ENCODE data around the gene BPI. TPM values are rescaled to one million over a fixed set of nuclear protein-coding genes. Genes with fewer than 3 reads are reported as not detected.
A peak's percentile ranks its signal among the peaks of the same experiment; 100 is the strongest.
"Not testable (repeated sequence)": the region's sequence is repeated elsewhere in the genome, so short reads cannot be mapped to it uniquely, and the experiment has no call there.

BPI gene
- total RNA-seq, 4 donors from 2014 or later: 0.22 to 0.40 TPM; not detected in 2

DNA sequence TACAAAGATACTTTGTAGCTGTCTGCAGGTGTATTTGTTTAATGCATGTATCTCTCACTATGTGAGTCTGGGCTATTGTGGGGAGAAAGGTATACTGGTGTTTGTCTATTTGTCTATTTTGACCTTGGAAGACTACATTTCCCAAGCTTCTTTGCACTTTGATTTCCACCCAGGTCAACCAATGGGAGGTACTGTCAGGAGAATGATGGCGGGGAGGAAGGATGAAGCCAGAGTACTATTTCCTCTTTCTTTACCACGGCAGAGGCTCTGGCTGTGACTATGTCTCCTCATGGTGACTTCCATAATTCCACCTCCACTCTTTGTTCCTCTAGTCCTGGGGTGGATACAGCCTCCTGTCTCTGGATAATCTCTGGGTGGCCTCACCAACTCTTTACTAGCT lies 65.4 kb downstream of the BPI start:
- Histone ChIP-seq H3K27ac (no peak overlapping the region), H3K4me1 (no peaks in the 10 kb centered on the region), H3K9me3 (no peaks in the 10 kb centered on the region), H3K36me3 (no peaks in the 10 kb centered on the region), H3K4me3 (replicated peaks in 1 of 3) (no peak overlapping the region), H3K27me3 (no peaks in the 10 kb centered on the region)
- intact Hi-C loops (cut with DNase I): no loop called here
- DNase-seq: no peak
- TF ChIP-seq POLR2A (IDR thresholded peaks at IDR 0.05): no peak
- TF ChIP-seq, protein P1, sequence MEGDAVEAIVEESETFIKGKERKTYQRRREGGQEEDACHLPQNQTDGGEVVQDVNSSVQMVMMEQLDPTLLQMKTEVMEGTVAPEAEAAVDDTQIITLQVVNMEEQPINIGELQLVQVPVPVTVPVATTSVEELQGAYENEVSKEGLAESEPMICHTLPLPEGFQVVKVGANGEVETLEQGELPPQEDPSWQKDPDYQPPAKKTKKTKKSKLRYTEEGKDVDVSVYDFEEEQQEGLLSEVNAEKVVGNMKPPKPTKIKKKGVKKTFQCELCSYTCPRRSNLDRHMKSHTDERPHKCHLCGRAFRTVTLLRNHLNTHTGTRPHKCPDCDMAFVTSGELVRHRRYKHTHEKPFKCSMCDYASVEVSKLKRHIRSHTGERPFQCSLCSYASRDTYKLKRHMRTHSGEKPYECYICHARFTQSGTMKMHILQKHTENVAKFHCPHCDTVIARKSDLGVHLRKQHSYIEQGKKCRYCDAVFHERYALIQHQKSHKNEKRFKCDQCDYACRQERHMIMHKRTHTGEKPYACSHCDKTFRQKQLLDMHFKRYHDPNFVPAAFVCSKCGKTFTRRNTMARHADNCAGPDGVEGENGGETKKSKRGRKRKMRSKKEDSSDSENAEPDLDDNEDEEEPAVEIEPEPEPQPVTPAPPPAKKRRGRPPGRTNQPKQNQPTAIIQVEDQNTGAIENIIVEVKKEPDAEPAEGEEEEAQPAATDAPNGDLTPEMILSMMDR (IDR thresholded peaks at IDR 0.05): no peak
- WGBS, 2 donors: 42 to 44% methylated on average over 2 of the region's 2 CpGs

- 80 to 81% methylated on average over 5 of the region's 5 CpGs for WGBS, 2 donors
- no peak overlapping the region for H3K4me3 ChIP-seq (replicated peaks in 1 of 3)
- no peaks in the 10 kb centered on the region for H3K36me3 ChIP-seq
- no peaks in the 10 kb centered on the region for H3K4me1 ChIP-seq
- no peaks in the 10 kb centered on the region for H3K9me3 ChIP-seq
- H3K27ac ChIP-seq: peak overlapping the region in 1 of 3 donors; percentile 13
- intact Hi-C loops (cut with DNase I): no loop called here
- no peak for DNase-seq
- TF ChIP-seq, protein P1 (IDR thresholded peaks at IDR 0.05): no peak
- TF ChIP-seq POLR2A (IDR thresholded peaks at IDR 0.05): no peak
- no peaks in the 10 kb centered on the region for H3K27me3 ChIP-seq
Measured at GRCh38 chr20:38372806-38373205, 68.8 kb downstream of the BPI start.

DNA sequence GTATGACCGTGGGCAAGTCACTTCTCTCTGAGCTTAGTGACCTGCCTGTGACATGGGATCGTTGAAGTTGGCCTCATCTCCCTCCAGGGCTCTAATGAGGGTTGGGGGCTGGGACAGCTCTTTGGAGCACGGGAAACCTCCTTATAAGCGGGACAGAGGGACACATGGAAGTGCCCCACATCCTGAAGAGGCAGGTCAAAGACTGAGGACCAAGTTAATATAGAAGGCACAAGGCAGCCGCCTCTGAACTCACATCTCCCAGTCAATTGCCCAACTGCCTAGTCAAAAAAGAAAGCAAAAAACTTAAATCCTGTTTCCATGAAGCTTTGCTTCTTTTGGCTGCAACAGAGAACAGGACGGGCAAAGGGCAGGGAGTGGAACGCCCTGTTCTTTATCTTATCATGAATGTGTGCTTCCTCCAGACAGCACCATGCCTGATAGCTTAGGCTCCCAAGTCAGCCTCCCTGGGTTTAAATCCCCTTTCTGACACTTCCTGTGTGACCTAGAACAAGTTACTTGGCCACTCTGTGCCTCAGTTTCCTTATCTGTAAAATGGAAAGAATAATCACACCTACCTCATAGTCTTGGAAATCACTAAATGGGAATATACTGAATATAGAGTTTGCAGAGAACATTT lies 69.4 kb downstream of the BPI start:
- intact Hi-C loops (cut with DNase I): no loop called here
- DNase-seq: peak; percentile 1 to 2
- no peak for TF ChIP-seq POLR2A (IDR thresholded peaks at IDR 0.05)
- TF ChIP-seq, protein P1 (IDR thresholded peaks at IDR 0.05): no peak
- H3K4me3 ChIP-seq (replicated peaks in 1 of 3): no peak overlapping the region
- H3K4me1 ChIP-seq: no peaks in the 10 kb centered on the region
- H3K27ac ChIP-seq: peak overlapping the region in 1 of 3 donors; percentile 13
- H3K9me3 ChIP-seq: no peaks in the 10 kb centered on the region
- no peaks in the 10 kb centered on the region for H3K27me3 ChIP-seq
- no peaks in the 10 kb centered on the region for H3K36me3 ChIP-seq
- WGBS, 2 donors: 52 to 62% methylated on average over 7 of the region's 7 CpGs

DNA sequence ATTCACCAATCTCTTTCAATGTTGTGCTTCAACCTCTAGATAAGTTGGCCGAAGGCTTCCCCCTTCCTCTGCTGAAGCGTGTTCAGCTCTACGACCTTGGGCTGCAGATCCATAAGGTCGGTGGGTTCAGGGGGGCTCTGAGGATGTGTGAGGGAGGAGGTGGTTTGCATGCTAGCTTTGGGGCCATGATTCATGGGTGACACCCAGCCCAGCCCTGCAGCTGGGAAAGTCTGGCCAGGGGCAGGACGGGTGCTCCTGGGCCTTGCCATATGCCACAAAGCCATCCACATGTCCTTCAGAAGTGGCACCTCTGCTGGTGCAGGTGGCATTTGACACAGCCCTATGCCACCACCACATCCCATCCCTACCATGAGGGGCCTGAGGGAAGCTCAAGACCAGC lies 69.9 kb downstream of the BPI start:
- DNase-seq: no peak
- H3K4me1 ChIP-seq: no peaks in the 10 kb centered on the region
- 83 to 90% methylated on average over 4 of the region's 5 CpGs for WGBS, 2 donors

GRCh38 chr20:38377039-38377685 lies 73.2 kb downstream of the BPI start:
- H3K4me3 ChIP-seq (replicated peaks in 1 of 3): no peak overlapping the region
- H3K36me3 ChIP-seq: no peaks in the 10 kb centered on the region
- no peak overlapping the region for H3K27ac ChIP-seq
- no peaks in the 10 kb centered on the region for H3K9me3 ChIP-seq
- 82 to 85% methylated on average over 11 of the region's 11 CpGs for WGBS, 2 donors
- DNase-seq: no peak
- H3K4me1 ChIP-seq: no peaks in the 10 kb centered on the region
- intact Hi-C loops (cut with DNase I): no loop called here
- no peaks in the 10 kb centered on the region for H3K27me3 ChIP-seq
- TF ChIP-seq, protein P1 (IDR thresholded peaks at IDR 0.05): no peak
- no peak for TF ChIP-seq POLR2A (IDR thresholded peaks at IDR 0.05)

More for the DNA sequence above, 69.9 kb downstream of the BPI start:
- no peak overlapping the region for H3K4me3 ChIP-seq (replicated peaks in 1 of 3)
- no peaks in the 10 kb centered on the region for H3K27me3 ChIP-seq
- H3K27ac ChIP-seq: no peak overlapping the region
- TF ChIP-seq POLR2A (IDR thresholded peaks at IDR 0.05): no peak
- TF ChIP-seq, protein P1 (IDR thresholded peaks at IDR 0.05): no peak
- H3K36me3 ChIP-seq: no peaks in the 10 kb centered on the region
- H3K9me3 ChIP-seq: no peaks in the 10 kb centered on the region
- intact Hi-C loops (cut with DNase I): no loop called here

DNA sequence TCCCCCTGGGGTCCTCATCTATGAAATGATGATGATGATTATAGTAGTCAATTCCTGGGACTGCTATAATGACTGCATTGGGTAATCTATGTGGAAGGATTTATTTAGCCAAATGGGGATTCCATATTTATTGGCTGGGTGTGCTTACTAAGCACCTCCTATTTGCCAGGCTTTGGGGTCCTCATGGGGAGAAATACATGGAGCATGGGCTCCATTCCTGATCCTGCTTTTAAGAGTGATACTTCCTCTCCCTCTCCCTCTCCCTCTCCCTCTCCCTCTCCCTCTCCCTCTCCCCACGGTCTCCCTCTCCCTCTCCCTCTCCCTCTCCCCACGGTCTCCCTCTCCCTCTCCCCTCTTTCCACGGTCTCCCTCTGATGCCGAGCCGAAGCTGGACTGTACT lies 73.9 kb downstream of the BPI start:
- not testable (repeated sequence) for H3K27ac ChIP-seq
- WGBS, 2 donors: 75 to 83% methylated on average over 2 to 5 of the region's 5 CpGs

More for the DNA sequence above, 73.9 kb downstream of the BPI start:
- H3K4me3 ChIP-seq (replicated peaks in 1 of 3); DNase-seq; H3K36me3 ChIP-seq; intact Hi-C loops (cut with DNase I); H3K9me3 ChIP-seq; H3K27me3 ChIP-seq; H3K4me1 ChIP-seq: not testable (repeated sequence)
